Left lobe of liver (tissue), 2 donors: ENCODE data around the gene LAMA5. TPM values are rescaled to one million over a fixed set of nuclear protein-coding genes. Genes with fewer than 3 reads are reported as not detected.
A peak's percentile ranks its signal among the peaks of the same experiment; 100 is the strongest.
"Not testable (repeated sequence)": the region's sequence is repeated elsewhere in the genome, so short reads cannot be mapped to it uniquely, and the experiment has no call there.

Experiments used
- ATAC-seq: fragments of 200-7000 bp; cut with Tn5 transposase; one replicate; pipeline ENCODE4 v1.9.1; 2020; ENCODE audit warnings: mild to moderate bottlenecking, moderate library complexity
- DNase-seq: peaks from one replicate; pipeline ENCODE4 v3.0.0-alpha.2; 2020; ENCODE audit warnings: low spot score
- total RNA-seq: library from RNA; stranded (reverse); gene quantifications from one replicate; pipeline ENCODE4 v1.2.1, GENCODE V29; 2021
- donor health status: DM: no; HTN: no; CAD: no; lungs with moderate emphysema.
- donor health status: DM: no; HTN: yes; CAD: no.

Gene LAMA5
- total RNA-seq, 1 donor from 2014 or later = 112 TPM

DNA sequence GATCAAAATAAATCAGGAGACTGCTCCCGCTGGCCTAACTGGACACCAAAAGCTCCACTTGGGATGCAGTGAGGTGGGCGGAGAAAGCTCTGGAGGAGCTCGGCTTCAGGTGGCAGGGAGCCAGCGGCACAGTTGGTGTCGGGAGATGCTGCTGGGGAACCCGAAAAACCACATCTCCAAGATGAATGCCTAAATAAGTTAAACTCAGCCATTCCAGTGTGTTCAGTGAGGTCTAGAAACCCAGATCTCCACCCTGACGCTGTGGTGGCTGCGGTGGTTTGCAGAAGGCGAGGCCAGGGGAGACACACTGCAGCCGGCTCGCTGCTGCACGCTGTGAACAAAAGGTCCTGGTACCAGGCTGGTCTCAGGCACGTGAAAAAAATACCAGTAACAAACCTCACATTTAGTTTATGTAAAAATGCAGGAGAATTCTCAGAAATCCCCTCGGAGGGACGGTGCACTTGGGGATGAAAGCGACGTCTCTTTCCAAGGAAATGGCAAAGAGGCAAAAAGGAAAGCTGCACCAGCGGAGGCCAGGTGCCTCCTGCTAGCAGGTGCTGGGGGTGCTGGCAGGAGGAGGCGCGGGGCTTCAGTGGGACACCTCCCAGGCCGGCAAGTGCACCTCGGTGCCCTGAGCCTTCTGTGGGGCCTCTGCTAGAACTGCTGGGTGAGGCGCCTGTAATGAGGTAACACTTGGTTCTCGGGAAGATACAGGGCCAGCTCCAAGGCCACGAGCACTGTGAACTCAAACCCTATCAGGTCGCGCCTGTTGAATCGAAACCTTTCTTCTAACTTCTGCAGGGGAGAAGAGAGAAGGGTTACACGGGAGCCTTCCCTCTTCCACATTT is 23.4 kb upstream of the LAMA5 start:
- ATAC-seq (peak; percentile 1), DNase-seq (no peak)

DNA sequence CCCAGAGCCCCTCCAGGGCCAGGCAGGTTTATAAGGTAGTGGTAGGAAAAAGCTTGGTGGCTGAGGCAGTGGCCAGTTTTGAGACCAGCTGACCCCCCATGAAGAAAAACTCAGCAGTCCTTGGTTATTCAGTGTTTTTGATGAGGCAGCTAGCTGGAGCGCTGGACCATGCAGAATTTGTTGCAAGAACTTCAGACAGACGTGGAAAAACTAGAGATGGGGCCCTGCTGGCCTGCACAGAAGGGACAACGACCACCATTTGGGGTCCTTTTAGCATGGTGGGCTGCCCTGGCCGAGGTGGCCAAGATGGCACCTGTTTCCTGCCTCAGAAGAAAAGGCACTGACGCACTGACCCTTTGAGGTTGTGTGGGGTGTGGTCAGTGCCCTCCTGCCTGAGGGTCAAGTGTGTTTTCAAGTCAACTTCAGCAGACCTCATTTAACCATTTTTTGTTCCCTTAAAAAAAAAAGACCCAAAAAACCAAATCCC is 22.5 kb upstream of the LAMA5 start:
- no peak for ATAC-seq

DNA sequence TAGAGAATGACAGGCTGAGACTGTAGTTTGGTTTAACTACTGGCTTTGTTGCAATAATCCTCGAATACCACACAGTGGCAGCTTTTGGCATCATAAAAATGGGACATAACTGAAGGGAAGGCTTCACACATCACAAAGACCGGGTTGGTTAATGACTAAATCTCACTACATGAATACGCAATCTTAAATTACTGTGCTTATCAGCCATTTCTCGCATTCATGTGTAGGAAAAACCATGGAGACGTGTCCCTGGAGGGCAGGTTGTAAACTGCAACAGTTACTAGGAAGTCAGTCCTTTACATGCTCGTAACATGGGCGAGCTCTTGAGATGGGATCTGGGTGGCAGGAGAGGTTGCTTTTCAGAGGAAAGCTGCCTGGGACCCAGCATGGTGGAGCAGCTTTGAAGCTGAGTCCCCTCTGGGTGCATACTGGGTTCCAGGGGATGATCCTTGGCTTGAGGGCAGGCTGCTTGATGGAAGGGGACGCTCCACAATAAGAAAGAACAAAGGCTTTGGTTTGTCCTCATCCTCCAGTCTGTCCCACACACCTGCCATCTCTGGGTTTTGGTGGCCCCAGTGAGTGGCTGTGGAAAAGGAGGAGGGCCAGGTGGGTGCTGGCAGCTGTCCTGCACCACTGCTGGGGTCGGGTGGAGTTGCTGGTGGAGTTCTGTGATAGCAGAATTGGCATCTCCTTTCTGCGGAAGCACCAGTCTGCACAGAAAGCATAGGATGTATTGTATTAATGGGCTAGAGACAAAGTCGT is 21.9 kb upstream of the LAMA5 start:
- DNase-seq (no peak), ATAC-seq (no peak)

More for the DNA sequence above, 22.5 kb upstream of the LAMA5 start:
- DNase-seq = no peak

DNA sequence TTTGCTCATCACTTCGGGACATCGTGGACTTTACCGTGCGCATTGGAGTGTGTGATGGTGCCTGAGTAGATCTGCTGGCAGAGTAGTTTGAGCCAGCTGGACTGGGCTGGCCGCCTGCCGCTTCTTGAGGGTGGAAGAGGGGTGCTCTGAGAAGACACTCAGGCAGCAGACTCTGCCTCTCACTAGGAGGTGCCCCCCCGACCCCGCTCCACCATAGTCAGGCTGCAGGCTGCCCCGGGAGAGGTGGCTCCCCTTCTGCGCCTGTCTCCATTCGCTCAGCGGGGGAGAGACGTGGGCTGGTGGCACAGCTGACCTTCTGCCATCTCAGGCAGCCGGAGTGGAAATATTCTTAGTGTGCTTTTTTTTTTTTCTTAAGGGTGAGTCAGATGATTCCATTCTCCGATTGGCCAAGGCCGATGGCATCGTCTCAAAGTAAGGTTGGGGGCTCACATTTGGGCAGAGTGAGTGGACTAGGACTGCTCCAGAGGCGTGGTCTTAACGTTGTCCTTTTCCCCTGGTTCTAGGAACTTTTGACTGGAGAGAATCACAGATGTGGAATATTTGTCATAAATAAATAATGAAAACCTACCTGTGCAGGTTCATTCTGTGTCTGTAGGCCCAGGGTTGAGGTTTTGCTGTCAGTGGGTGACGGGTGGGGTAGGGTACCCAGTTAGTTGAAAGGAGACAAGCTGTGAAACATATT is 21.0 kb upstream of the LAMA5 start:
- ATAC-seq (no peak), DNase-seq (no peak)

DNA sequence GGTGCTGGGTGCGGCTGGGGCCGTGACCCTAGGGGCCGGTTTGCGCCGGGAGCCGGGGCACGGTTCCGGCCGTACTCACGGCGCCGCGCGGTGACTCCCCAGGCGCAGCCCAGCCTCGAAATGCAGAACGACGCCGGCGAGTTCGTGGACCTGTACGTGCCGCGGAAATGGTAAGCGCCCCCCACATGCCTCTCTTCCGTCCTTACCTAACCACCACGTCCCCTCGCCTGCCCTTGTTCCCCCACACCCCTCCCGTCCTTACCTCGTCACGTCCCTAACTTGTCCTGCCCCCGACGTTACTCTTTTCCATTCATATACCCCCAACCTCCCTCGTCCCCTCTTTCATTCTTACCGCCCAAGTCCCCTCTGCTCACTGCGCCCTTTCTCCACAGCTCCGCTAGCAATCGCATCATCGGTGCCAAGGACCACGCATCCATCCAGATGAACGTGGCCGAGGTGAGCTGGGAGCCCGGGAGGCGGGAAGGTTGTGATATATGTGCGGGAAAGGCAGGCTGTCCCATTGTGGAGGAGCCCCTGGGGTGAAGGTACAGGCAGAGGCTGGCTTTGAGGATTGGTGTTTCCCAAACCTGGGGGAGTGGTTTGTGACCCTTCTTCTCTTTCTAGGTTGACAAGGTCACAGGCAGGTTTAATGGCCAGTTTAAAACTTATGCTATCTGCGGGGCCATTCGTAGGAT is 20.3 kb upstream of the LAMA5 start:
- ATAC-seq = no peak
- DNase-seq = no peak

DNA sequence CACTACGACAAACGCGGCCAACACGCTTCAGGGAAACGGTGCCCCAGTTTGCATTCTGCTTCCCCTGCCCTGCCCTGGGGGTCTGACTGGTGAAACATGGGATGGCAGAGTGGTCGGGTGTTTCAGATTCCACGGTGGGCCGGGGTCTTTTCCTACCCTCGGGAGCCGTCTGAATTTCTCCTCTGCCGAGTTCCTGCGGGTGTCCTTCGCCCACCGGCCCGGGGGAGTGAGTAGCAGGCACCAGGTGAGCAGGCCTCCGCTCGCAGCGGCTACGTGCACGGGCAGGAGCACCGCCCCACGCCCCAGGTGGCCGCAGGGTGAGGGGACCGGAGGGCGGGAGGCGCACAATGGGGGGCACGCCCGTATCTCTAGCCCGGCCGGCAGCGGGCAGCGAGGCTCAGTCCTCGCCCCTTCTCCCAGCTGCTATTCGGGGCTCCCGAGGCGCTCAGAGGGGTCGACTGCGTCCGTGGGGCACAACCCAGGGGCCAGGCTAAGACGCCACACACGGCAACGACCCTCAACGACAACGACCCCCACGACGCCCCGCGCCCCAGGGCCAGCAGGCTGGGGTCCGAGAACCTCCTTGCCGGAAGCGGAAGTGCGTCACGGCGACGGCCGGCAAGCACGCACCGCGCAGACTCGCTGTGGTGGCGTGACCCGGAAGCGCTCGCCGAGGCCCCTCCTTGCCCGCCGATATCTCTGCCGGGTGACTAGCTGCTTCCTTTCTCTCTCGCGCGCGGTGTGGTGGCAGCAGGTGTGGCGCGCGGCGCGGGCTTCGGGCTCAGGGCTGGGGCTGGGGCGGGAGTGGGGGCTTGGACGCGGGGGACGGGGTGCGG is 19.5 kb upstream of the LAMA5 start, which contains the start of gene RPS21:
TSS of gene RPS21 (plus strand) at position 721 of the 836 bp plus-strand sequence. CDS start 236 bp downstream, outside the sequence.
- ATAC-seq (peak; percentile 85), DNase-seq (peak; percentile 93)

DNA sequence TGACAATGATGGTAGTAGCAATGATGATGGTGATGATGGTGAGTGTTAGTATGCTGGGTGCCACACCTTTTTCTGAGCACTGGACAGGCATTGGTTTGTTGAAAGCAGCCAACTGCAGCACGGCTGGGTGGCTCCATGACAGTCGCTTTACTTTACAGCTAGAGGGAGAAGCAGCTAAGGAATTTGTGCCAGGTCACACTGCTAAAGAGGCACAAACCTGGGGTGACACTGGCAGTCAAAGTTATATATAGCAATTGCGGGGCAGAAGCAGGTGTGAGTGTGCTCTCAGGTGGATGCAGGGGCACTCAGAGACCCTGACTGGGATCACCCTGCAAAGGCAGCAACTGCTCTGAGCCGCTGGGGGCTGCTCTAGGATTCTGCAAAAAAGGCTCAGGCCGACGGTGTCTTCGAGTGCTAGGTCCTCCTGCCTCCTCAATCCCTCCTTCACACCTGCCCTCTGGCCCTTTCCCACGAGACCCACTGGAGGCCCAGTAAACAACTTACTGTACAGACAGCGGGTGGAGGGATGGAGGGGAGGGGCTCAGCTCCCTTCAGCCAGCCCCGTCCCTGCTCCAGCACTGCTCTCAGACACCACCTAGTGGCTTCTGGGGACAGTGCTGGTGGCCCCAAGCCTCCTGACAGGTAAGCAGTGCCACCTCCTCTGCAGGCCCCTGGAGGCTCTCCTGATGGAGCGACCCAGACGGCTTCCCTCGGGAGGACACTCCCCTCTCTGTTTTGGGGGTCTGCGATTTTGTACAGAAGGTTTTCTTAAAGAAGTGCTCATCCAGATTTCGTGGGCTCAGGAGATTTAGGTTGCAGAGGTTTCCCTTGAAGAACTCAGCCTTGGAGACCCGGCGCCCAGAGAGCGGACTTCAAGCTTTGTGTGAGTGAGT is 15.4 kb upstream of the LAMA5 start:
- ATAC-seq = peak; percentile 80
- DNase-seq = peak; percentile 78

DNA sequence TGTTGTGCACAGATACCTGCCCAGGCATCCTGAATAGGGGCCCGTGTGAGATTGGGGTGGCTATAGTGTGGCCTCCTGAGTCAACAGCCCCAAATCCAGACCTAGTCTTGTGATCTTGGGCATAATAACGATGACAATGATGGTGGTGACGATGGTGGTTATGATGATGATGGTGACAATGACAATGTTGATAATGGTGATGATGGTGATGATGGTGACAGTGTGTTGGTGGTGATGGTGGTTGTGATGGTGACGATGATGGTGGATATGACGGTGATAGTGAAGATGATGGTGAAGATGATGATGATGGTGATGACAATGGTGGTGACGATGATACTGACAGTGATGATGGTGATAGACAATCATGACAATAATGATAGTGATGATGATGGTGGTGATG is 14.7 kb upstream of the LAMA5 start:
- ATAC-seq (no peak), DNase-seq (no peak)

DNA sequence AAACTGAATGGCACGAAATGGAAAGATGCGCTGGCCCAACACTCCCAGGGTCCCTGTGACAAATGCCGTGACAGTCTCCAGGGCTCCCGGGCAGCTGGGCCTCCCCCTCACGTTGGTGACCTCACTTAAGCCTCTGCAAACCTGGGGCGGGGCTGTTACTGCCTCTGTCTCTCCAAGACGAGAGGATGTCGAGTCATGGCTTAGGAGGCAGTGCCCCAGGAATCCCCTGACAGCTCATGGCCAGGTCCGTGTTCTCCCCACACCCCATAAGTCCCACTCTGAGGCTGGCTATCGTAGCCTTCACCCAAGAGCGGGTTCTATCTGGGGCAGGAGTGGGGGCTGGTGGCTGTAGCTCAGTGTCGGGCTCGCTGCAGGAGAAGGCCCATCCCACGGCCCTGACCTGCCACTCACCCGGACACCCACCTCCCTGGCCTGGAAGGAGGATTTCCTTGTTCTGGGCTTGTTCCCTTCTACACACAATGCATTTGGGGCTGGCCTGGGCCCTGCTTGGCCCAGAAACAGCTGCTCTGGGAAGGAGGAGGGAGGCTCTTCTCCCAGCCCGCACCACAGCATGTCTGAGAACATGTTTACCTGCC is 14.2 kb upstream of the LAMA5 start:
- ATAC-seq = no peak
- DNase-seq = no peak

DNA sequence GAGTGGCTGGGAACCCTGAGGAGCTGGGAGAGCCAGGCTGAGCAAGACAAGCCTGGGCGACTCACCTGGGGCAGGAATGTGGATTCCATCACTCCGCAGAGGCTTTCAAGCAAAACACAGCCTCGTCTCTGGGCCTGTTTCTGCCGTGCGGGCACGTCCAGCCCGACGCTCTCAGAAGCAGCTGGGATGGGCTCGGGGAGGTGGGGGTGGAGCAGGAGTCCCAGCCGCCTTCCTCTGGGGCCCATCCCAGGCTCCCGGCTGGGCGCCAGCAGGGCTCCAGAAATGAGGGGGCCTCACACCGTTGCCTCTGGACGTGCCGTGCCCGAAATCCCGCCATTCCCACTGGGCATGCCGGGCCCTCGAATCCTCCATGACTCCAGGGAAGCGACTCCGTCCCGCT is 11.1 kb upstream of the LAMA5 start:
- DNase-seq = no peak
- no peak for ATAC-seq

DNA sequence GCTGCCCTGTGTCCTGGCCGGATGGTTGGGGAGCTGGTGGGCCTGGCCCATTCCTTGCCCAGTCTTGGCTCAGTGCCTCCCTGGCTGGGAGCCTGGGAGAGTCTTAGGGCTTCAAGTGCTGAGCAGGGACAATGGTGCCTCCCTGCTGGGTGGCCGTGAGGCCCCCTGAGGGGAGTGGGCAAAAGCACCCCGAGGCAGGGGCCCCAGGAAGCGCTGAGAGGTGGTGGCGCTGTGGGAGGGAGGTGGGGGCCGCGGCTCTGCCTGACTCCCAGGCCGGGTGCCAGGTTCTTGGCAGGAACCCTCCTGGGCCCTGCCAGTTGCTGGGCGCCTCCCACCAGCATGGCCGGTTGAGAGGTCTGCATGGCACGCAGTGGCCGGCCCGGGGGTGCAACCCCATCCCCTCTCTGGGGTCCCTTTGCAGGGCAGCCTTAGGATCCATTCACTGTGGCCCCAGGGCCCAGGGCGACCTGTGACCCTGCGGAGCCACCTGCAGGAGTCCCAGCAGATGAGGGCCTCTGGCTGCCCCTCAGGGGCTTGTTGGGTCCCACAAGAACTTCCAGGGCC is 10.6 kb upstream of the LAMA5 start:
- ATAC-seq = peak; percentile 21
- DNase-seq = no peak

DNA sequence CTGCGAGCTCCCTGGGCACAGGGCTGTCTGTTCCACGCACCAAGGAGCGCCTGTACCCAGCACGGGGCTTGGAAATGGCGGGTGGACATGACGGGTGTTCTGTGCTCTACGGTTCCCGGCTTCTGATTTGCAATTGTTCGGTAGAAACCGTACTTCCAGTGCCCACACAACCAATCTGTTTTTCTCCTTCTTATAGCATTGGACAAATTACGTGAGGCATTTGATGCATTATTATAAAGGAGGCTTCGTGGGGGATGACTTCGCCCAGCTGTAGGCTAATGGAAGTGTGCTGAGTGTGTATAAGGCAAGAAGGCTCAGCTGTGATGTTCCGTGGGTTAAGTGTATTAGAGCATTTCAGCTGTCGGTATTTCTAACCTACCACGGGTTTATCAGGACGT is 10.0 kb upstream of the LAMA5 start:
- DNase-seq = no peak
- ATAC-seq = no peak

DNA sequence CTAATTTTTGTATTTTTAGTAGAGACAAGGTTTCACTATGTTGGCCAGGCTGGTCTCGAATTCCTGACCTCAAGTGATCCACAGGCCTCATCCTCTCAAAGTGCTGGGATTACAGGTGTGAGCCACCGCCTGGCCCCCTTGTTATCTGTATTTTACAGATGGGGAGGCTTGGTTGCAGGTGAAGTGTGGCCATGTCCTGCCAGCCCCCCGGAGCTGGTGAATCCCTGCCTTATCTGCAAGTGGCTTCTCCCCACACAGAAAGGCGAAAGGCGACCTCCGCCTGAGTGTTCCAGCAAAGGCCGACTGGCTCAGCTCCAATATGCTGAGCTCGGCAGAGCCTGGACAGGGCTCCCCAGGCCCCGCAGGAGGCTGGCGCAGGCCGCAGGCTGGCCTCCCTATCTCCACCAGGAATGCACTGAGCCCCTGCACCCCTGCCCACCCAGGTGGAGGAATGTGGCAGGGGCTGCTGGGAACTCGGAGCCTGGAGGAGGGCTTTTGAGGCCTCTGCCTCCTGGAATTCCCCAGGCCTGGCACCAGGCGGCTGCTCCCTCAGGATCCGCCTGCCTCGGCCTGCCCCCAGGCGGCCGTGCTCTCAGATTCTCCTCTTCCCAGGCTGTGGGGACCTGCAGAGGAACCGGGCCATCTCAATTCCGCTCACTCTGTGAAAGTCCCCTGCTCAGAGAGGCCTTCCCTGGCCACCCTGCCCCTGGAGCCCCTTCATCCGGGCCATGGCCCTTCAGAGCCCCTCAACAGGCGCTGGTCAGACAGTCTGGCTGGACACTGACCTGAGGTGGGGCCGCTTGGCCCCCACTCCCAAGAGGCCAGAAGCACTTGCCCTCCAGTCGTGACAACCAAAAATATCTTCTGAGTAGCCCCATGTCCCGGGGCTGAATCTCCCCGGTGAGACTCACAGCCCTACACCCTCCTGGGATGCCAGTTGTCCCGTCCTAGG is 9.3 kb upstream of the LAMA5 start:
- ATAC-seq (peak; percentile 91), DNase-seq (peak; percentile 80)

DNA sequence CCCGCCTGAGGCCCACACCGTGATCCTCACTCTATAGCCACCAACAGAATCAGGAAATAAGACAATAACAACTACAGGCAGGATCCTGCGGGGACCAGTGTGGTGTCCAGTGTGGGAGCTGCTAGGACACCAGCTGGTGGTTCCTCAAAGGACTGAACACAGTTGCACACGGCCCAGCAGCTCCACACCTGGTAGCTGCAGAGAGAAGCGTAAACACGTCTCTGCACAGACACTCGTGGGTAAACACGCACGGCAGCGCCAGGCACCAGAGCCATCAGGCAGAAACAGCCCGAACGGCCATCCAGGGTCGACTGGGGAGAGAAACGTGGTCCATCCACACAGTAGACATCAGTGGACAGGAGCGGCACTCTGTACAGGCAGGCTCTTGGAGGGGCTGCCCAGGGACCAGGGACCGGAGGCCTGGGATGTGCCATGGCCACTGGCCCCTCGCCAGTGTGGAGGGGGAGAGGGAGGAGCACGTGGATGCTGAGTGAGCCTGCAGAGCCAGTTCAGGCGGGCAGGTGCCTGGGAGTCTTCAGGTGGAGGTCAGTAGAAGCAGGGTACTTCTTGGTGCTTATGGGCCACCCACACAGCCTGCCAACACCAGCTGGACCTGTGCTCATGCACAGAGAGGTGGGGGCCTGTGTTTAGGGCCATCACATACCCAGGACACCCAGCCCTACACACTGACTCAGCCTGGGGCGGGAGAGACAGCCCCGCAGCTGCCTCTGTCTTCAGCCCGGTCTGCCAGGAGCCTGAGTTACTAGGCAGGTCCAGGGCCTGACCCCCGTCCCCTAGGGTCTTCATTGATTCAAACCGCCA is 7.4 kb upstream of the LAMA5 start:
- no peak for DNase-seq
- ATAC-seq = no peak

DNA sequence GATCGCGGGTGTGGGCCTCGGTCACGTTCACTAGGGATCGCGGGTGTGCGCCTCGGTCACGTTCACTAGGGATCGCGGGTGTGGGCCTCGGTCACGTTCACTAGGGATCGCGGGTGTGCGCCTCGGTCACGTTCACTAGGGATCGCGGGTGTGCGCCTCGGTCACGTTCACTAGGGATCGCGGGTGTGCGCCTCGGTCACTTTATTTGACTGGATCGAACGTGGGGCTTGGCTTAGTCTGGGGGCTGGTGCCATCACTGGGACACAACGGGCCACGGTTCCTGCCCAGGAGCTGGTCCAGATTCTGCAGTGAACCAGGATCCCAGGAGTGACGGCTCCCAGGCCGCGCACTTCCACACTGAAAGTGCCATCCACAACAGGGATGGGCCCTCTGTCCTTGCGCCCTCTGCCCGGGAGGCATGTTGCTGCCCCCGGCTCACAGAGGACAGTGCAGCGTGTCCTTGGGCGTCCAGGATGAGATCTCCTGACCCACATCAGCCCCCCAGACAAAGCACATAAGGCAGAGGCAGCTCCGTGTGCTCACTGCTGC is 6.6 kb upstream of the LAMA5 start:
- not testable (repeated sequence) for ATAC-seq

More for the DNA sequence above, 6.6 kb upstream of the LAMA5 start:
- not testable (repeated sequence) for DNase-seq
